H1 (cell line): ENCODE data around the gene TEDC1. TPM values are rescaled to one million over a fixed set of nuclear protein-coding genes. Genes with fewer than 3 reads are reported as not detected.

Experiments
- CTCF ChIA-PET: fragments of 300-600 bp; sonication (Branson Sonifier 250); formaldehyde crosslinking; loops from one replicate; lab custom pipeline; 2021; ENCODE audit not compliant: partially characterized antibody; lab: Charles Lee
- POLR2A ChIA-PET: fragments of 300-600 bp; sonication (Branson Sonifier 250); formaldehyde crosslinking; loops from one replicate; lab custom pipeline; 2021; ENCODE audit warnings: inconsistent platforms; ENCODE audit not compliant: partially characterized antibody; lab: Charles Lee
- DNase-seq, 2 experiments: peaks; one replicate each; pipeline versions ENCODE4 v3.0.0 to v3.0.0-alpha.2; 2010 to 2022; ENCODE audit warnings: low spot score in 2 of 2, low read depth in 1 of 2, mixed read lengths in 1 of 2
- FAIRE-seq: peaks from 2 replicates; lab custom pipeline; 2011; peaks lifted over from hg19 to GRCh38; lab: Jason Lieb, UNC
- H2AFZ ChIP-seq: 2 replicates; pipeline ENCODE4 v1.8.1; 2012; ENCODE audit warnings: low read length, inconsistent platforms
- H2AK5ac ChIP-seq: 2 replicates; pipeline ENCODE4 v1.6.1; 2013; ENCODE audit warnings: low read depth, low read length
- H2BK120ac ChIP-seq: replicated peaks from 2 replicates; pipeline ENCODE3; 2013; ENCODE audit warnings: low read depth, low read length, inconsistent platforms
- H2BK12ac ChIP-seq: 2 replicates; pipeline ENCODE4 v1.6.1; 2013; ENCODE audit warnings: low read depth, low read length
- H2BK15ac ChIP-seq: 2 replicates; pipeline ENCODE4 v1.6.1; 2013; ENCODE audit warnings: low read length
- H2BK20ac ChIP-seq: 2 replicates; pipeline ENCODE4 v1.6.1; 2013; ENCODE audit warnings: low read length
- H2BK5ac ChIP-seq: 2 replicates; pipeline ENCODE4 v1.6.1; 2013; ENCODE audit warnings: low read depth, low read length
- H3K14ac ChIP-seq: 2 replicates; pipeline ENCODE4 v1.6.1; 2013; ENCODE audit warnings: inconsistent platforms; ENCODE audit not compliant: insufficient read length
- H3K18ac ChIP-seq: 2 replicates; pipeline ENCODE4 v1.6.1; 2013; ENCODE audit warnings: low read length; ENCODE audit errors: extremely low read depth
- H3K23ac ChIP-seq: 2 replicates; pipeline ENCODE4 v1.6.1; 2013; ENCODE audit warnings: inconsistent platforms; ENCODE audit not compliant: insufficient read length
- H3K23me2 ChIP-seq: 2 replicates; pipeline ENCODE4 v1.6.1; 2013; ENCODE audit warnings: low read depth, low read length
- H3K27ac ChIP-seq: 2 replicates; pipeline ENCODE4 v1.6.1; 2011; ENCODE audit warnings: low read depth, low read length, inconsistent platforms
- H3K27me3 ChIP-seq, 4 experiments: replicated peaks in 1 of 4; 1 replicate in 1 of 4; 2 replicates in 3 of 4; pipeline versions ENCODE4 v1.6.1 to v1.8.1; 2011 to 2013; ENCODE audit warnings: low read length in 3 of 4, mild to moderate bottlenecking in 3 of 4, inconsistent platforms in 2 of 4, mixed read lengths in 2 of 4, moderate library complexity in 1 of 4; ENCODE audit not compliant: control insufficient read depth in 3 of 4, insufficient read depth in 3 of 4; ENCODE audit errors: extremely low read depth in 1 of 4
- H3K36me3 ChIP-seq, 4 experiments: 2 replicates each; pipeline versions ENCODE4 v1.6.1 to v1.8.1; 2011 to 2013; ENCODE audit warnings: mild to moderate bottlenecking in 4 of 4, low read length in 3 of 4, moderate library complexity in 2 of 4, control low read depth in 1 of 4, inconsistent platforms in 1 of 4; ENCODE audit not compliant: insufficient read depth in 4 of 4, control insufficient read depth in 2 of 4
- H3K4ac ChIP-seq: replicated peaks from 2 replicates; pipeline ENCODE3; 2013; ENCODE audit warnings: low read length, low read depth, mixed read lengths, inconsistent platforms; ENCODE audit not compliant: insufficient read length
- H3K4me1 ChIP-seq, 4 experiments: replicated peaks in 1 of 4; 1 replicate in 1 of 4; 2 replicates in 3 of 4; pipeline versions ENCODE4 v1.6.1 to v1.8.1; 2011 to 2013; ENCODE audit warnings: low read length in 3 of 4, inconsistent platforms in 2 of 4, mixed read lengths in 1 of 4; ENCODE audit not compliant: insufficient read depth in 4 of 4, control insufficient read depth in 3 of 4
- H3K4me2 ChIP-seq, 2 experiments: 2 replicates each; pipeline versions ENCODE4 v1.6.1 to v1.8.1; 2011 to 2013; ENCODE audit warnings: low read depth in 2 of 2, low read length in 2 of 2, control low read depth in 1 of 2, inconsistent platforms in 1 of 2, mild to moderate bottlenecking in 1 of 2; ENCODE audit not compliant: insufficient read depth in 1 of 2
- H3K4me3 ChIP-seq, 4 experiments: fragments of 200-600, 300-600 bp in 1 of 4; sonication (generic), shearing (Covaris generic), sonication (Bioruptor Twin) in 1 of 4; 2 replicates each; pipeline versions ENCODE4 v1.5.1 to v1.8.1; 2011 to 2016; ENCODE audit warnings: low read length in 4 of 4, low read depth in 3 of 4, control low read depth in 2 of 4, inconsistent platforms in 2 of 4, mild to moderate bottlenecking in 2 of 4, mixed read lengths in 1 of 4, moderate library complexity in 1 of 4; ENCODE audit not compliant: insufficient read depth in 2 of 4; ENCODE audit errors: extremely low read depth in 1 of 4
- H3K56ac ChIP-seq: replicated peaks from 2 replicates; pipeline ENCODE3; 2013; ENCODE audit warnings: low read depth, mild to moderate bottlenecking, mixed read lengths, low read length, inconsistent platforms; ENCODE audit not compliant: insufficient read length
- H3K79me1 ChIP-seq: 2 replicates; pipeline ENCODE4 v1.6.1; 2013; ENCODE audit warnings: low read depth, low read length, control low read depth
- H3K79me2 ChIP-seq, 2 experiments: 2 replicates each; pipeline versions ENCODE4 v1.6.1 to v1.8.1; 2012 to 2013; ENCODE audit warnings: low read length in 2 of 2, mild to moderate bottlenecking in 2 of 2, inconsistent platforms in 1 of 2; ENCODE audit not compliant: insufficient read depth in 2 of 2, control insufficient read depth in 1 of 2
- H3K9ac ChIP-seq, 4 experiments: replicated peaks in 1 of 4; 1 replicate in 1 of 4; 2 replicates in 3 of 4; pipeline versions ENCODE4 v1.6.1 to v1.8.1; 2011 to 2013; ENCODE audit warnings: low read depth in 3 of 4, low read length in 3 of 4, control low read depth in 2 of 4, mild to moderate bottlenecking in 2 of 4, moderate library complexity in 2 of 4, inconsistent platforms in 1 of 4; ENCODE audit errors: extremely low read depth in 1 of 4
- H3K9me3 ChIP-seq, 2 experiments: 2 replicates each; pipeline versions ENCODE4 v1.6.1 to v1.8.1; 2012 to 2013; ENCODE audit warnings: mild to moderate bottlenecking in 2 of 2, moderate library complexity in 2 of 2, control low read depth in 1 of 2, inconsistent platforms in 1 of 2, low read depth in 1 of 2, low read length in 1 of 2, mixed read lengths in 1 of 2; ENCODE audit not compliant: insufficient read depth in 2 of 2
- H4K20me1 ChIP-seq, 2 experiments: replicated peaks in 1 of 2; 2 replicates each; pipeline versions ENCODE3 to v1.8.1; 2011 to 2013; ENCODE audit warnings: inconsistent platforms in 2 of 2, low read length in 2 of 2, mild to moderate bottlenecking in 1 of 2; ENCODE audit not compliant: insufficient read depth in 2 of 2, control insufficient read depth in 1 of 2
- H4K5ac ChIP-seq: 2 replicates; pipeline ENCODE4 v1.6.1; 2013; ENCODE audit warnings: low read length, low read depth, mixed read lengths, inconsistent platforms; ENCODE audit not compliant: insufficient read length
- H4K8ac ChIP-seq: 2 replicates; pipeline ENCODE4 v1.8.0; 2013; ENCODE audit warnings: mild to moderate bottlenecking, moderate library complexity, low read length, inconsistent platforms; ENCODE audit not compliant: insufficient read depth; ENCODE audit errors: extremely low read depth
- H4K91ac ChIP-seq: replicated peaks from 2 replicates; pipeline ENCODE3; 2013; ENCODE audit warnings: low read length, mixed read lengths, inconsistent platforms; ENCODE audit not compliant: insufficient read length
- TAF1 ChIP-seq: IDR thresholded peaks from 2 replicates; pipeline ENCODE4 v1.6.1; 2011; ENCODE audit warnings: mild to moderate bottlenecking, low read depth, low read length
- WGBS, 2 experiments: shearing (Covaris generic) in 1 of 2; methylation state at CpG; one replicate each; pipeline versions ENCODE4 v1.1.6 to v1.1.7; 2013 to 2015; ENCODE audit warnings: low lambda C conversion rate in 2 of 2, mixed read lengths in 2 of 2, inconsistent platforms in 1 of 2, low coverage in 1 of 2, missing lambda C conversion rate in 1 of 2; ENCODE audit not compliant: insufficient replicate concordance in 2 of 2, insufficient coverage in 1 of 2, insufficient read length in 1 of 2; ENCODE audit errors: extremely low coverage in 1 of 2, missing lambda C conversion rate in 1 of 2; 5-methylcytosine and 5-hydroxymethylcytosine counted together
- polyA plus RNA-seq, 7 experiments: library from polyadenylated mRNA; depleted of rRNA in 3 of 7; stranded (reverse) in 5 of 7; unstranded in 2 of 7; fragments of >200 nt in 5 of 7; fragments of 200-250 nt in 2 of 7; gene quantifications; 1 replicate in 5 of 7; 2 replicates in 1 of 7; 4 replicates in 1 of 7; pipeline versions ENCODE4 v1.2.1 to v1.2.3, GENCODE V29; 2011 to 2013; ENCODE audit warnings: missing spikeins in 2 of 7, mixed read lengths in 2 of 7
- total RNA-seq: library from RNA; stranded (reverse); fragmentation: NEBNext Ultra II Directional; extraction: Animal tissue kit (Norgen Biotek cat#: 25700); gene quantifications from 2 replicates; pipeline ENCODE4 v1.2.1, GENCODE V29; 2021

The TEDC1 gene
- total and polyA plus RNA-seq, 2 of the 8 experiments (the other 6 are each of a cell fraction or from before 2014, with no cell fraction given): 5.6 to 14.8 TPM

DNA sequence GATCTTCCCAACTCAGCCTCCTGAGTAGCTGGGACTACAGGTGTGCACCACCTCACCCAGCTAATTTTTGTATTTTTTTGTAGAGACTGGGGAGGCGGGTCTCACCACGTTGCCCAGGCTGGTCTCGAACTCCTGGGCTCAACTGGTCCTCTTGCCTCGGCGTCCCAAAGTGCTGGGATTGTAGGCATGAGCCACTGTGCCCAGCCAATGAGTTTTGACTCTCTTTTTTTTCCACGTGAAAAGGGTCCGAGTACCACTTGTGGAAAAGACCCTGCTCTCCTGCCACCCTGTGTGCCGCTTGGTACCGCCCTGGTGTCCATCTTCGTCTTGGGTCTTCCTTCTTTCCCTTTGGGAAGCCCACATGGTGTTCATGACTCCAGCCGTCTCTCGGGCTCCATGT is 17.6 kb downstream of the TEDC1 start:
- 86% methylated on average over 12 of the region's 12 CpGs; no CpG with 5 or more reads in 1 of the 2 experiments for WGBS, 2 experiments
- CTCF ChIA-PET: interaction anchor here (1.5 kb wide), 1 partner anchor 29 kb away, joined by 4 read pairs; no protein-coding TSS in a partner anchor

More for the DNA sequence above, 17.6 kb downstream of the TEDC1 start:
- Histone ChIP-seq H4K5ac (no peak overlapping the region), H4K20me1 (no peaks in the 10 kb centered on the region), H4K8ac (no peak overlapping the region), H3K23me2 (no peaks in the 10 kb centered on the region), H3K79me2 (no peaks in the 10 kb centered on the region), H2AFZ (no peak overlapping the region), H3K4me3 (no peak overlapping the region), H3K79me1 (no peaks in the 10 kb centered on the region), H3K27ac (no peak overlapping the region), H2BK120ac (no peak overlapping the region), H4K91ac (no peak overlapping the region), H2BK12ac (no peak overlapping the region), H2AK5ac (no peak overlapping the region), H3K4me2 (no peak overlapping the region), H3K9ac (no peak overlapping the region), H3K56ac (no peak overlapping the region), H2BK5ac (no peak overlapping the region), H3K14ac (no peak overlapping the region), H2BK20ac (no peak overlapping the region), H3K4ac (no peak overlapping the region), H3K4me1 (no peaks in the 10 kb centered on the region), H3K27me3 (no peaks in the 10 kb centered on the region; a peak in 1 of 7 replicates), H3K18ac (no peak overlapping the region)
- DNase-seq: no peak
- no peak for FAIRE-seq
- POLR2A ChIA-PET: no interaction called here
- TF ChIP-seq TAF1: no peak
- TF ChIP-seq, all 59 proteins: peak for 0
- no peak overlapping the region for H3K23ac ChIP-seq
- no peak overlapping the region for H2BK15ac ChIP-seq
- peaks cover 0 to 10% of the 10 kb centered on the region in 2 experiments; a peak in 1 of 4 replicates for H3K9me3 ChIP-seq
- no peaks in the 10 kb centered on the region for H3K36me3 ChIP-seq
